Prostate gland (tissue), 2 donors: Measurements from ENCODE around the gene AQP1.

Experiments
- CTCF ChIP-seq, 4 experiments: fragments of 200-600 bp in 2 of 4; fragments of 450-650 bp in 2 of 4; sonication (generic) in 2 of 4; IDR thresholded peaks; 1 replicate in 3 of 4; 2 replicates in 1 of 4; pipeline ENCODE4 v1.5.1; 2016 to 2019; ENCODE audit warnings: antibody characterized with exemption in 4 of 4, mild to moderate bottlenecking in 2 of 4, moderate library complexity in 2 of 4
- POLR2A ChIP-seq: fragments of 450-650 bp; IDR thresholded peaks from one replicate; pipeline ENCODE4 v1.6.1; 2016; ENCODE audit warnings: antibody characterized with exemption, mild to moderate bottlenecking
- POLR2AphosphoS5 ChIP-seq: sonication (generic); formaldehyde crosslinking; IDR thresholded peaks from one replicate; pipeline ENCODE4 v1.6.1; 2017; ENCODE audit warnings: antibody characterized with exemption

- TF ChIP-seq POLR2AphosphoS5 (no peak), CTCF (IDR thresholded peaks at IDR 0.05) (no peak), POLR2A (no peak)
Measured at GRCh38 chr7:30870821-30871518, 40.7 kb upstream of the AQP1 start.
